ENCODE measurements around the gene TMEM132A.
A peak's percentile ranks its signal among the peaks of the same experiment; 100 is the strongest.
"Not testable (repeated sequence)": the region's sequence is repeated elsewhere in the genome, so short reads cannot be mapped to it uniquely, and the experiment has no call there.

The TMEM132A gene

DNA sequence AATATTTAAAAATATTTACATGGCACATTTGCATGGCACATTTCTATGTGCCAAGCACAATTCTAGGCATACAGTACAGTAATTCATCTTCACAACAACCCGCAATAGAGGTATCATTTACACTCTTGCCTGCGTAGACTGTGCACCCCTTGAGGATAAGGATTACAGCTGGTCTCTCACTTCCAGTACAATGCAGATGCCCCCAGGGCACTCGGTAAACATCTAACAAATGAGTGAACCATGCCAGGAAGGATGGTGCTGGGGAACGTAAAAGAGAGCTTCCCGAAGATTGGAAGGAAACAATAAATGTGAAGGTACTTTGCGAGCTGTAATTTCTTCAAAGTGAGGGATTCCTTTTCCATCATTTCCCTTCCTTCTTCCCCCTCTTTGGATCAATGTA is 19.2 kb upstream of the TMEM132A start:
- DNase-seq (ENCODE audit: low read depth in 2 of 2), result no peak

DNA sequence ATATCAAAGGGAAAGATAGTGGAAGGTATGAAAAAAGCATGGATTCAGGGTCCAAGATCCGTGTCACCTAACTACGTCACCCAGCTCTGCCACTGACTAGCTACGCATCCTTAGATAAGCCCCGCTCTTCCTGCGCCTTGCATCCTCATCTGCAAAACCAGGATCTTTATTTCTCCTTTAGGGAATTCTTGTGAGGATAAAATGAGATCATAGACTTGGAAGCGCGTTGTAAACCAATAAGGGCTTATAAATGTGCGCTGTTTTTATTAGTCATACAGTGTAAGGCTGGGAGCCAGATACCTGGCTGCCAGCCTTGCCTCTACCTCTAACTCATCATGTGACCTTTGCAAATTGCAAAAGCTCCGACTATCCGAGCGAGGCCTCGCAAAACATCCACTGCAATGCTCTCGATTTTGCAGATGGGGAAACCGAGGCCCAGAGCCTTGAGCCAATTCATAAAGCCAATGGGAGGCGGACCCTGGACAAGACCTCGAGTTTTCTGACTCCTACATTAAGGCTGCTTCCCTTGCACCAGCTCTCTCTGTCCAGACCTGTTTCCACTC is 18.6 kb upstream of the TMEM132A start:
- no peak for DNase-seq (ENCODE audit: low read depth in 2 of 2)

DNA sequence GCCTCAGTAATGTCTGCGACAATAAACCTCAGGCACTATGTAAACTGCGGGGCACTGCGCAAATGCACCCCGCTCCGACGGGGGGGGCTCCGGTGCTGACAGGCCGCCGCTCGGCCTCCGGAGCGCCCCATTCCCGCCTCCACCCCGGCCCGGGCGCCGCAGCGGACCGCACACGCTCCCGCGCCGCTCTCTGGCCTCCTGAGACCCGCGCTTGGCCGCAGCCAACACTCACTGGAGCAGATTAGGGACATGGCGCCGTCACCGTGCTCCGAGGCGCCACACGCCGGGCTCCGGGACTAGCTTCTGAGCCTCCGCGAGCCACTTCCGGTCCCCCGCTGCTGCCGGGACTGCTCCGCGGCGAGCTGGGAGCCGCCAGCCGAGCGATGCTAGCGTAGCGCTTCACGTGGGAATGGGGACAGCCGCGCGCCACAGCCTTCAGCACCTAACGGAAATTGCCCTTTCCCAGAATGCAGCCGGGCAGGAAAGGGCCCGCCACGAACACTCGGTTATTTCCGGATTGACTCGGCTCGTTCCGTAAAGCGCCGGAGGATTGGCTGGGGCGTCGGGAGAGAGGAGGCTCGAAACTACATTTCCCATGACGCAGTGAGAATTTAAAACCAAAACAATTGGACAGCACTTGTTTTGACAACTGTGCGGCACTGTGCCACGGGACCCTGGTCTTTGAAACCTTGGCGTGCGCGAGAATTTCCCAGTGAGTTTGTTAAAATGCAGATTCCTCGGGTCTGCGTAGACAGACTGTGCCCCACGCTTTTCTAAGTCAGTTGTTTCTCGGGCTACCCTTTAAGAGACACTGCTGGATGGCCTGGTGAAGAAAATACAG is 17.9 kb upstream of the TMEM132A start, which contains the start of gene PRPF19:
TSS of gene PRPF19 (minus strand) at position 454 of the 841 bp plus-strand sequence. CDS start at position 251, 203 bp downstream.
- DNase-seq (ENCODE audit: low read depth in 2 of 2), result peak; percentile 92 to 95

DNA sequence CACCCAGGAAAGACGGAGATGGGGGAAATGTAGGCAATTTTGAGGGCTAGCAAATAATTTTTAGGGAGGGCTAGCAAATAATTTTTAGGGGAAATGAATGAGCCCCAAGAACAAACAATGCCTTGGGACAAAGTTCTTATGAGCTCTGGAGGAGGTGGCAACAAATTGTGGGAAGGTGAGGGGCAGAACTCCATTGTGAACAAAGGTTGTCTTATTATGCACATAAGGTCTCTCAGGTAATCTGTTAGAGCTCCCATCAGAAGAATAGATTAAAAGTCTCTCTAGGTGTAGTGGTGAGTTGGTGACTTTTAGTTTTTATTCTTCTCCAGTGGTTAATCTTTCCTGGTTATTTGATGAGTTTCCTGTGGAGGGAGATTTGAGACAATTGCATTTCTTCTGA is 15.5 kb upstream of the TMEM132A start:
- no peak for DNase-seq (ENCODE audit: low read depth in 2 of 2)

DNA sequence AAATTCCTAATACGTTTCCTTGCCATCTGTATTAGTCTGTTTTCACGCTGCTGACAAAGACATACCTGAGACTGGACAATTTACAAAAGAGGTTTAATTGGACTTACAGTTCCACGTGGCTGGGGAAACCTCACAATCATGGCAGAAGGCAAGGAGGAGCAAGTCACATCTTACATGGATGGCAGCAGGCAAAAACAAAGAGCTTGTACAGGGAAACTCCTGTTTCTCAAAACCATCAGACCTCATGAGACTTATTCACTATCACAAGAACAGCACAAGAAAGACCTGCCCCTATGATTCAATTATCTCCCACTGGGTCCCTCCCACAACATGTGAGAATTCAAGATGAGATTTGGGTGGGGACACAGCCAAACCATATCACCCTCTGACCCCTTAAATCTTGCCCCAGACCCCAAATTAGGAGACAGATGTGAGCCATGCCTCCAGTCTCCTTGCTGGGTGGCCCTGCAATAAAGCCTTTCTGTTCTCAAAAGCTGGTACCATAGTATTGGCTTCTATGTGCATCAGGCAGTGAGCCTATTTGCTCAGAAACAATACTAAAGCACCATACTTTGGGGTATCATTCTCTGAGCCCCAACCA is 14.5 kb upstream of the TMEM132A start:
- DNase-seq (ENCODE audit: low read depth in 2 of 2), result not testable (repeated sequence)

DNA sequence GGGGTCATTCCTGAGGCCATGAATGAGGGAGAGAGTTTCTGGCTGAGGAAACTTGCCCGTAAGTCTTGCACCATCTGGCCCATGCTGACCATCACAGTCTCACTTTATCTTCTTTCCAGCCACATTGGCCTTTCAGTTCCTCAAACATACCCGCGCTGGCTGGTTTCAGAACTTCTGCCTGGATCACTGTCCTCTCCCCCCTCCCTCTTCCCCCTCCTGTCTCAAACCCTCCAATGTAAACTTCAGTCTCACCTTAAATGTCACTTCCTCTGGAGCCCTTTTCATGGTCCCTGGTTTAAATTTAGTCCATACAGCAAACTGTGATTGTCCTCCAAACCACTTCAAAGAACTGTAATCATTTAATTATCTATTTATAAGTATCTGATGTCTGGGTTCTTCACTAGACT is 14.0 kb upstream of the TMEM132A start:
- no peak for DNase-seq (ENCODE audit: low read depth in 2 of 2)

DNA sequence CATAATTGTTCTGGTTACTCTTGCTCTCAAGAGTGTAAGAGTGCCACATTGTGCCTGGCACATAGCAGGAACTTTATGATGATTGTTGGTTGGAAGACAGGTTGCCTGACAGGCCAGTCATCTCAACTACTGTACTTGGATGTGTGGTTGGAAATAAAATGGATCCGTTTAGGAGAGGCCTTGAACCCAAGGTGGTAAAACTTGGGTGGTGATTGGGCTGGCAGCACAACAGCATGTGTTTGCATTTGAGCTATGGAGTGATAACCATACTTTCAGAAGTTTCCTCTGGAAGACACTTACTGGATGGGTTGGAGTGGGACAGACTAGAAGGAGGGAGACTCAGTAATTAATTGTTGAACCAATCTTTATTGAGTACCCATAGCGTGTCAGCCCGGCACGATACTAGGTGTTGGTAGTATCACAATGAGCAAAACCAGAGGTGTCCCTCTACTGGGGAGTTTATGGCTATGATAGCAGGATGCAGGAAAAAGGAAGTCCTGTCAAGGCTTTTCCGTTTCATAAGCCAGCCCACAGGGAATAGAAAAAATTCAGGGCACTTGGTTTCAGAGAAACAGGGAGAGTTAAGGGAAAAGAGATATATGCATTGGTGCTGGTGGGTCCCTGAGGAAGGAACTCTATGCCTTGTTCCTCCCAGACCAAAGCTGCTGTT is 13.4 kb upstream of the TMEM132A start:
- DNase-seq (ENCODE audit: low read depth in 2 of 2), result no peak

DNA sequence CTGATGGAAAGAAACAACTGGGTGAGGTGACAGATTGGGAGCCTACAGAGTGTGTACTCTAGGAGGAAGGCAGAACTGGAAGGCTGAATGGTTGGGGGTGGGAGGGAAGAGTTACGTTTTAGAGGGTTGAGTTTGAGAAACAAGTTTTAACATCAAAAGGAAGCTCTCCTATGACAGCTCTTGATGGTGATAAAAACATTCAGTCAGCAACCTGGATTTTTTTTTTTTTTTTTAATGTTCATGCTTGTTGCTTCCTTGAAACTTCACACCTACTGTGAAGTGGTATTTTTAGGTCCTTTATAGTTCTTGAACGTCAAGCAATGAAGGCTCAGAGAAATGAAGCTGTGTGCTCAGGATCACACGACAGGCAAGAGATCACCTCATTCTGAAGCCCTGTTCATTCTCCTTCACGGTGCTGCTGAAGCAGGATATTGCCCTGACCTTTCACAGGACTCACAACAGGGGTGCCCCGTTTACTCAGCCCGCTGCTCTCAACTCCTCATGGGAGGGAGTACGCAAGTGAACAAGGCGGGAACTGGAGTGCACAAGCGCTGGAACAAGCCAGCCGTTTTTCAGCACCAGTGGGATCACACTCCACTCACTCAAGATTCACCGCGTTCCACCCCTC is 11.9 kb upstream of the TMEM132A start:
- DNase-seq (ENCODE audit: low read depth in 2 of 2), result no peak

DNA sequence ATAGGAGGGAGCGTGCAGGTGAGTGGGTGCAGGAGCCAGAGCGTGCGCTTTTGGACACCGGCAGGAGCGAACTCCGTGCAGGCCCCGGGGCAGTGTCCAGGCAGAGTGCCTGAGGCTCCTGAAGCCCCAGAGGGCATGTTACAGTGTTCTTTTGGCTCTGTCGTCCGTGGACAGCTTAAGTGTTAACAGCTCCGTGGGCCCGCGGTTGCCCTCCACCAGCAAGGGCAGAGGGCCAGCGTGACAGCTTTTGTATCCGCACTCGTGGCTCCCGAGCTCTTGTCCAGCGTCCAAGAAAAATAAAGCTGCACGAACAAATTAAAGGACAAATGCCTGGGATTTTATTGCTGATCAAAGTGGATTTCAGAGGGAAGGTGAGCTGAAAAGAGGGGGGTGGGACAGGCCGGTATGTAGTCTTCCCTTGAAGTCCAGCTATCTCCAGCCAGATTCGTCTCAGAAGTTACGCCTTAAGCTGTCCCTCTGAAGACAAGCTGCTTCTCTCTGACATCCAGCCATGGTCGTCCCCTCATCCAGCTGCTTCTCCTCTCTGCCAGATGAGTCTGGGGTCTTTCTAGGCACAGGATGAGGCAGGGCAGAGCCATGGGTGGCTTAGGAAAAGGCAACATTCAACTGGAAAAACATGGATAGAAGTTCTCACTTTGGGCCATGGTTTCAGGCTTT is 11.3 kb upstream of the TMEM132A start:
- DNase-seq (ENCODE audit: low read depth in 2 of 2), result no peak

DNA sequence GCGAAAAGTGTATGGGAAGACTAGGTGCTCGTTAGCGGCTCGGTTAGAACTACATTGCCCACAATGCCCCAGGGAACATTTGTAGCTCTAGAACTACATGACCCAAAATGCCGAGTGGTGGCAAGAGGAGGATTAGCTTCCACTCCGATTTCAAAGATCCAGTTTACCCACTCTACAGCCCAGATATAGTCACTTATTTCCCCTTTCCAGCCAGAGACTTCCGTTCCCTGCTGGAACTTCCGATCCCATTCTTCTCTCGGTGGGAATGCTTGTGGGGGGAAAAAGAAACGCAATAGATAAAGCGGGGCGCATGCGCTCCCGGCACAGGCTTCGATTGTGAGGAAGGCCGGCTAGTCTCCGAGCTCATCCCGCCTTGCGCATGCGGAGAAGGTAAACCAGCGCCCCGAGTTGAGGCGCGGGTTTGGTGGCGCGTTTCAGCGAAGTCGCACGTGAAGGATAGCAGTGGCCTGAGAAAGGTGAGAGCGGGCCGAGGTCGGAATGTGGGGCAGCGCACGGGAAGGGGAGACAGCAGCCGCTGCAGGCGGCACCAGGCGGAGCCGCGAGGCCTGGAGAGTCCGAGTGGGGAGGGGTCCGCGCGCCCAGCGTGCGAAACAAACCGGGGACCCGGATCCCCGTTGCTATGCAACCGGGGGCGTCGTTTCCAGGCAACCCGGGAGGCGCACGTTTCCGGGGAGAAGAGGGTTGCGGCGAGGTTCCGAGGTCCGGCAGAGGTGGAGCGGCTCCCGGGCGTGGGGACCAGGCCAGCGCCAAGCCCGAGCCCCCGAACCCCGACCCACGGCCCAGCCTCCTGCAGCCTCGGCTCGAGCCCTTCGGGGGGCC is 10.2 kb upstream of the TMEM132A start, which contains the start of gene TMEM109:
TSS of gene TMEM109 (plus strand) at position 366 of the 840 bp plus-strand sequence. CDS start 5,536 bp downstream, outside the sequence.
- peak; percentile 76 to 82 for DNase-seq (ENCODE audit: low read depth in 2 of 2)

DNA sequence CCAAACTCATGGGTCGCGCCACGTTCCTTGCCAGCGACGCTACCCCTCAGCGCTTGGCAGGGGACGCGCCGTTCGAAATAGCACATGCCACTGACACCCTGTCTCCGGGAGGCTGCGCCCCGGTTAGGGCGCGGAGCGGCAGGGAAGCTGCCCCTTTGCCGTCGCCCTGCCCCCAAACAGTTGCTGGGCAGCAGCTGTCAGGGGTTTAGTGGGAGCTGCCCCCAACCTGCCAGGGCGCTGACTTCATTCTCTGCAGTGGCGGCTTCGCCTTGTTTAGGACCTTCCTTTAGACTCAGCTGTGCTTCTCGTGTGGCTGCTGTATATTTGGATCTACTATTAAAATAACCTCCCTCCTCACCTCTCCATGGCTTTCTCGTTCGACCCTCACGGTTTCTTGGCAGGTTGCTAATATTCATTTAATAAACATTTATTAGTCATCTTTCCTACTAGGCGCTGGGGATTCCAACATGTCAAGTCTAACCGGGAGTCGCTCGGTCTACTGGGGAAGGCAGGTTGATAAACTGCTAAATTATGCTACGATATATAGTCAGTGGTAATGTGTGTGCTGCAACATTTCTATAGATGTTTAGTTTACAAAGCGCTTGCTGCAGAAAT is 9.5 kb upstream of the TMEM132A start:
- no peak for DNase-seq (ENCODE audit: low read depth in 2 of 2)

DNA sequence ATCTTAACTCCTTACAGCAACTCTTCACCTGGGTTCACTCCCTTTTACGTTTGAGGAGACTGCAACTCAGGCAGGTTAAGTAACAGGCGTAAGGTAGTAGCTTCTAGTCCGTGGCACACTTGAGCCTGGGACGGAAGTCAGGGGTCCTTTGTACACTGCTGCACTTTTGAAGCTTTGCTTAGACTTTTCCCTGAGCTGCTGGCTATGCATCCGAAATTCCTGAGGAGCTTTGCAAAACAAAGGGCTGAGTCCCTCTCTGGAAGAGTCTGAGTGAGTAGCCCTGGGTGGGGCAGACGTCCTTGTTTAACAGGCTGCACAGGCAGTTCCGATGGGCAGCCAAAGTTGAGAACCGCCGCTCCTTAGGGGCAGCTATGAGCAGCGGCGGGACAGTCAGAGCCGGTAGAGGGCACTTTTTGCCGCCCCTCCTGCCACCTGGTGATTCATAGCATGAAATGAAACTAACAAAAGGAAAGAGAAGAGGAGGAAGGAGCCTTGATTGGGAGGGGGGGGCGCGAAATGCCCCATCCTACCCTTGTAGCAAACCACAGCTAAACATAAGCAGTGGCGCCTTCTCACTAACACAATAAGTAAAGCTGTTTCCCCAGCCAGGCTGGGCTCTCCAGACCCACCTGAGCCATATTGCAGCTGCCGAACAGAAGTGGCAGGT is 8.9 kb upstream of the TMEM132A start:
- peak; percentile 62 to 69 for DNase-seq (ENCODE audit: low read depth in 2 of 2)

DNA sequence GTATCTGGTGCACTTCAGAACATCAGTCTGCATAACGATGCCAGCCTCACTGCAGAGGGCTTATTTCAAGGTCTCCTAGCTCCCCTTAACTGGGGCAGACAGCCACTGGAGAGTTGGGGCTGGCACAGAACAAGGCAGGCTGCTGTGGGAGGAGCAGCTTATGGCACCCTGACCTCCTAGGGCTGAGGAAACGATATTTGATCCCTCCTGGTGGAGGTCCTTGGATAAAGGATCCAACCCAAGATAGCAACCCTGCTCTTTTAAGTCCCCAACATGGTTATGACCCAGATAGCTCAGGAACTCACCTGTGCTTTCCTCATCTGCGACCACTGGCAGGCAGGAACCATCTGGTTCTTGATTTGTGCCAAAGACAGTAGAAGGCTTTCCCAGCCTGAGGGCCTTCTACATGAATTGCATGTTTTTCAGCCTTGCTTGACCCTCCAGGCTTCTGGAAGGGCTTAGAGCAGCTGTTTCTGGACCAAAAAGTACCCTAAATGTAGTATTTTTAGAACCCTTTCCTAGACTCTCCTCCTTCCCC is 7.5 kb upstream of the TMEM132A start:
- DNase-seq (ENCODE audit: low read depth in 2 of 2), result no peak

DNA sequence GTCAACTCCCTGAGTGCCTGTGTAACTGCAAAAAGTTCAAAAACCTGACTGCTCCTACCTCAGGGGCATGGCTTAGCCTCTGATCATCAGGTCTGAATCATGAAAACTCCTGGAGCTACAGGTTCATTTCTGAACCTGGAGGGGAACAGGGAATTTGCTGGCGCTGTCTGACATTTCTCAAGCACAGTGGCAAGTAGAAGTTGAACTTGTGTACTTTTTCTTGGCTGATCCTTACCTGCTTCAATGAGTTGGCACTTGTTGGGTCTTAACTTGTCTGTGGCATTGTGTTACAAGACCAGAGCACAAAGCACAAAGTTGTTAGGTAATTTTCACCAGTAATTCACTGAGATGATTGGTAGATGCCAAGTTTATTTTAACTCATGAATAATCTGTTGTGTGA is 7.0 kb upstream of the TMEM132A start:
- no peak for DNase-seq (ENCODE audit: low read depth in 2 of 2)

DNA sequence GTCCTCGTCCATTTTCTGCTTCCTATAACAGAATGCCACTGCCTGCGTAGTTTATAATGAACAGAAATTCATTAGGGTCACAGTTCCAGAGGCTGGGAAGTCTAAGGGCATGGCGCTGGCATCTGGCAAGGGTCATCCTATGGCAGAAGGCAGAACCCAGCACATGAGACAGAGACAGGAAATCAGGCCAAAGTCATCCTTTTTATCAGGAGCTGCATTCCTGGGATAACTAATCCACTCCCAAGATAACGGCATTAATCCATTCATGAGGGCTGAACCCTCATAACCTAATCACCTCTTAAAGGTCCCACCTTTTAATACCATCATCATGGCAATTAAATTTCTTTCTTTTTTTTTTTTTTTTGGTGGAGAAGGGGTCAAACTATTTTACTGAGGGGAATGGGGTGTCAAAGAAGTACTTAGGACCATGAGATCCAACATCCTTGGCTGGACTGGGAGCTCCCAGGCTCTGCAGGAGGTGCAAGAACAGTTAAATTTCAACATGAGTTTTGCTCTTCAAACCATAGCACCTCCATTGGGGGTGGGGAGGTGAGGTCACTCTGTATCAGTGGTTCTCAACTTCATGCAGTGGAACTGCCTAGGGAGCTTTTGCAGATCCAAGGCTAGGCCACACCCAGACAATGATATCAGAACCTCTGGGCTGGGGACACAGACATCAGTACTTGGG is 5.9 kb upstream of the TMEM132A start:
- DNase-seq (ENCODE audit: low read depth in 2 of 2), result no peak

DNA sequence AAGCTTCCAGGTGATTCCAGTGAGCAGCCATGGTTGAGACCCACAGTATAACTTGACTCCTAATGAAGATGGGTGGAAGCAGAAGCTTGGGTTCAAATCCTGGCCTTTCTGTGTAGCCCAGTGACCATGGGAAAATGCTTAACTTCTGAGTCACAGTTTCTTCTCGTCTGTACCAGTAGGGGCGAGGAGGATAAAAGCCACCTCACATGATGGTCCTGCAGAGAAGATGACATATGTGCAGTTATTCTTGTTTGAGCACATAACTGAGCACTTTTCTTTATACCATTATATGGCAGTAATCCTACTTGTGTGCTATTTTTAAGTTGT is 5.4 kb upstream of the TMEM132A start:
- DNase-seq (ENCODE audit: low read depth in 2 of 2), result no peak

DNA sequence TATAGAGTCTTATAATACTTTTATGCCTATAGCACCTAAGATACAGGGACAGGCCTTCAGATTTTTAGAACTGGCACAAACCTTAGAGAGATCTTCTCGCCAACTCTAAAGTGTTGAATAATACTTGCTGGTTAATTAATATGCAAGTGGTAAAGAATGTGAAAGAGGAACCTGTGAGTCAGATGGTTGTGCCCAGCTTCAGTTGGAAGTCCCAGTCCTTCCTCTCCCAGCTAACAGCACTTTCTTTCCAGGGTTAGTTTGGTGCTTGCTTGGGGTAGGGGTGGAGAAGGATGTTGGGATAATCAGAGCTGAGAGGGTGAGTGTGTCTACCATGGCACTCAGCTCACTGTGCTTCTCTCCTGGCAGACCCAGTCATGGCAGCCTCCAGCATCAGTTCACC is 4.9 kb upstream of the TMEM132A start:
- no peak for DNase-seq (ENCODE audit: low read depth in 2 of 2)

DNA sequence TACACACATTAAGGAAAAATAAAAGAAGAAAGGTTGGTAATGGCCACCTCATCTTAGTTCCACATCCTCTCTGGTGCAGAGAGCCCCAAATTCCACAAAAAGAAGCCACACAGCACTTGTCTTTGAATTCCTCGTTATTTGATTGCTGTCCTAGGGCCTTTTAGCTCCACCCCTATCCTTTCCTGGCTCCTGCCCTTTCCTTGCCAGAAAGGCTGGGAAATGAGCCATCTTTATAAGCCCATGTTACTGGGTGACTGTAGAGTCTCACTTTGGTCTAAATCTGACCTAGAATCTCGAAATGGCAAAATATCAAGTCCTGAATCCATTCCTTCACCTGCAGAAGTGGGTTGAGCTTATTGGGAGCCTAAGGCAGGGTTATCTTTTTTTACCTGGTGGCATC is 4.3 kb upstream of the TMEM132A start:
- no peak for DNase-seq (ENCODE audit: low read depth in 2 of 2)

DNA sequence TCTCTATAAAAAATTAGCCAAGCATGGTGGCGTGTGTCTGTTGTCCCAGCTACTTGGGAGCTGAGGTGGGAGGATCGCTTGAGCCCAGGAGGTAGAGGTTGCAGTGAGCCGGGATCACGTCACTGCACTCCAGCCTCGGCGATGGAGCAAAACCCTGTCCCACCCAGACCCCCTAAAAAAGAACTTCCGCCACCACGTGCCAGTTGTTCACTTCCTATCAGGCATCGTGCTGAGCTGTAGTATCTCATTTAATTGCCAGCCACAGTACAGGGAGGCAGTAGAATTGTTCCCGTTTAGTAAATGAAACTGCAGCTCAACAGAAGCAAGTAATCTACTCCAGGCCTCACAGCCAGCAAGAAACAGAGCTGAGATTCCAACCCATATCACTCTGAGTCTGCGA is 3.0 kb upstream of the TMEM132A start:
- DNase-seq (ENCODE audit: low read depth in 2 of 2), result no peak

Measured in stimulated activated CD8-positive, alpha-beta memory T cell treated with anti-CD3 and anti-CD28 coated beads, Interleukin-7, amount 100 ng/mL, for 4 hours (primary cell).